NCI-H128 (cell line): Measurements from ENCODE around the gene DRC1.

Source experiments
- DNase-seq: peaks from one replicate; lab custom pipeline; 2025; ENCODE audit not compliant: unreplicated experiment; lab: John Stamatoyannopoulos, UW

The DRC1 gene

GRCh38 chr2:26442707-26443106, 41.0 kb downstream of the DRC1 start:
- no peak for DNase-seq

GRCh38 chr2:26444236-26444635, 42.5 kb downstream of the DRC1 start:
- no peak for DNase-seq

- no peak for DNase-seq
Measured at GRCh38 chr2:26448651-26449050, 46.9 kb downstream of the DRC1 start.

- DNase-seq, result no peak
Measured at GRCh38 chr2:26449278-26450030, 47.7 kb downstream of the DRC1 start.

GRCh38 chr2:26450031-26450635, 48.4 kb downstream of the DRC1 start:
- no peak for DNase-seq

GRCh38 chr2:26451700-26452099, 50.0 kb downstream of the DRC1 start:
- no peak for DNase-seq

- DNase-seq, result no peak
Measured at GRCh38 chr2:26453421-26454329, 52.0 kb downstream of the DRC1 start.

- DNase-seq, result no peak
Measured at GRCh38 chr2:26454561-26455001, 52.9 kb downstream of the DRC1 start.

GRCh38 chr2:26455037-26455669, 53.4 kb downstream of the DRC1 start:
- DNase-seq, result no peak

GRCh38 chr2:26455670-26456439, 54.1 kb downstream of the DRC1 start:
- DNase-seq, result no peak

GRCh38 chr2:26456440-26457250, 54.9 kb downstream of the DRC1 start:
- DNase-seq, result no peak

GRCh38 chr2:26457251-26457666, 55.5 kb downstream of the DRC1 start:
- DNase-seq, result no peak

- DNase-seq, result no peak
Measured at GRCh38 chr2:26457695-26458364, 56.1 kb downstream of the DRC1 start.

- no peak for DNase-seq
Measured at GRCh38 chr2:26458365-26459042, 56.8 kb downstream of the DRC1 start.

GRCh38 chr2:26459991-26460612, 58.4 kb downstream of the DRC1 start:
- no peak for DNase-seq

- DNase-seq, result no peak
Measured at GRCh38 chr2:26460613-26461031, 58.9 kb downstream of the DRC1 start.

GRCh38 chr2:26461601-26462023, 59.9 kb downstream of the DRC1 start:
- DNase-seq, result no peak

GRCh38 chr2:26462100-26462499, 60.4 kb downstream of the DRC1 start:
- no peak for DNase-seq
